Activated CD4-positive, alpha-beta memory T cell treated with anti-CD3 and anti-CD28 coated beads for 36 hours (primary cell): ENCODE measurements around the gene CD72. TPM values are rescaled to one million over a fixed set of nuclear protein-coding genes. Genes with fewer than 3 reads are reported as not detected.
"Not testable (repeated sequence)": the region's sequence is repeated elsewhere in the genome, so short reads cannot be mapped to it uniquely, and the experiment has no call there.

Source experiments
- CTCF ChIA-PET: fragments of 350-600 bp; sonication (Branson Sonifier 250); formaldehyde crosslinking; loops from one replicate; lab custom pipeline; 2021; ENCODE audit warnings: antibody characterized with exemption, inconsistent platforms; lab: Charles Lee
- POLR2A ChIA-PET: fragments of 350-600 bp; sonication (Branson Sonifier 250); formaldehyde crosslinking; loops from one replicate; lab custom pipeline; 2021; ENCODE audit warnings: antibody characterized with exemption; lab: Charles Lee
- DNase-seq: peaks from one replicate; pipeline ENCODE4 v3.0.0-alpha.2; 2020
- H3K27ac Mint-ChIP-seq: one replicate; pipeline ENCODE4 v1.8.0; 2021; ENCODE audit warnings: mixed read lengths
- H3K27me3 Mint-ChIP-seq: one replicate; pipeline ENCODE4 v1.8.0; 2021; ENCODE audit warnings: mixed read lengths
- H3K36me3 Mint-ChIP-seq: one replicate; pipeline ENCODE4 v1.8.0; 2021; ENCODE audit warnings: mixed read lengths
- H3K4me1 Mint-ChIP-seq: one replicate; pipeline ENCODE4 v1.8.0; 2021; ENCODE audit warnings: low read depth, mixed read lengths
- H3K4me3 Mint-ChIP-seq: one replicate; pipeline ENCODE4 v1.8.0; 2021; ENCODE audit warnings: mild to moderate bottlenecking, mixed read lengths
- H3K9me3 Mint-ChIP-seq: one replicate; pipeline ENCODE4 v1.8.0; 2021; ENCODE audit warnings: mixed read lengths
- intact Hi-C: fragments of 100-400 bp; cut with micrococcal nuclease; formaldehyde crosslinking; loops from one replicate; pipeline ENCODE4 v1.15.1; 2023
- total RNA-seq, 2 experiments: library from RNA; stranded (reverse); gene quantifications; one replicate each; pipeline ENCODE4 v1.2.3, GENCODE V29; 2021

CD72 gene
- total RNA-seq, 2 experiments from 2014 or later: 9.4 to 9.8 TPM

DNA sequence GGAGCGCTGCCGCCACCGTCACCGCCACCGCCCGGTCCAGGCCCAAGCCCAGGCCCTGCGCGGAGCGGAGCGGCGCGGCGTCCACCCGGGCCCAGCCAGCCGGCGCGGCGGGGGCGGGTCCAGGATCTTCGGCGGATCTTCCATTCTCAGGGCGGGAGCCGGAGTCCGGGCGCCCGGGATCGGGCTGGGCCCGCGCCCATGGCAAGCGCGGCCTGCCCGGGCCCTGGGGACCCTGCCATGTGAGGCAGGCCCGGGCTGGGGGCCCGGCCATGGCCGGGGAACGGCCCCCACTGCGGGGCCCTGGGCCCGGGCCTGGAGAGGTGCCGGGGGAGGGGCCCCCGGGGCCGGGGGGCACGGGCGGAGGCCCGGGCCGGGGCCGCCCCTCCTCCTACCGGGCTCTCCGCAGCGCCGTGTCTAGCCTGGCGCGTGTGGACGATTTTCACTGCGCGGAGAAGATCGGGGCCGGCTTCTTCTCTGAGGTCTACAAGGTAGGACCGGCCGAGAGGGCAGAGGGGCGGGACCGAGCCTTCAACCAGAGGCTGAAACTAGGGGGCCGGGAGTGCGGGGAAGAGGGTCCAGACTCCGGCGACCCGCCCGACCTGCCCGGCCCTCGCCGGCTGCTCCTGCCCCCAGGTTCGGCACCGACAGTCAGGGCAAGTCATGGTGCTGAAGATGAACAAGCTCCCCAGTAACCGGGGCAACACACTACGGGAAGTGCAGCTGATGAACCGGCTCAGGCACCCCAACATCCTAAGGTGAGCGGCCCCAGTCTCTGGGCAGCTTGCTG lies 12.7 kb downstream of the CD72 start:
- CTCF ChIA-PET: interaction anchor here (0.7 to 2.1 kb wide), 5 partner anchors 10 to 60 kb away, joined by 3 to 11 read pairs (median 5); partner anchors contain the start of gene ARHGEF39

DNA sequence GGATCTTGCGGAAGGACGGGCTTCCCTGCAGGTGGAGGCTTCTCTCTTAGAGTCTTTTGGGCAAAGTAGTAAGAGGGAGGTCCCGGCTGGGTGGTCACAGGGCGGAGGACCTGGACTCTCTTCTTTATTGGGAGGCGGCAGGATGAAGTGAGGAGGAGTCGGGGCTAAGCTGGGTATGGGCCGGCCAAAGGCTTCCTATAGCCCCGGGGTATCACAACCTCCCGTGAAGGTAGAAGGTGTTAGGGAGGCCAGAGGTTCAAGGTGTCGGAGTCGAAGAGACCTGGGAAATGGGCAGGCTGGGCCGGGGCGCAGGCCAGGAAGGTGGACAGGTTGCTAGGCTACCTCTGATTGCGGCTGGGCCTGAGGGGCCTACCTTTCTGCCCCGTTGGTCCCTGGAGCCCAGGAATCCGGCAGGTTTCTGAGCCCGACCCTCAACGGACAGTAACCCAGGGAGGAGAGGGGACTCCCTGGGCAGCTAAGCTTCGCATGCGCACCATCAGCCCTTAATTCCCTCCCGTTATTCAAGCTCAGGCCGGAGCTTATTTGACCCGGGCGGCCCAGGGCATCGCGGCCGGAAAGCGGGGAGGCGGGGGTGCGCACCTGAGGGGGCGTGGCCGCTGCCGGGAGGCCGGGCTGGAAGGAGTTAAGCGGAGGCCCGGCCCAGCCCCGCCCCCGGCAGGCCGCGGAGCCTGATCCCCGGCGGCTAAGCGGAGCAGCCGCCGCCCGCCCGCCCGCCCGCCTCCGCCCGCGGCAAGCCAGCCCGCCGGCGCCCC lies 13.4 kb downstream of the CD72 start, which contains the start of gene TESK1:
Gene TESK1 (plus strand): TSS at position 685 of the 773 bp plus-strand sequence. CDS start 358 bp downstream, outside the sequence.
- intact Hi-C loops: loop anchor here (1.0 to 10.0 kb wide), 11 partner anchors 15 to 615 kb away; partner anchors contain the start of genes ATOSB, CCDC107, CREB3 and DNAJB5
- H3K9me3 Mint-ChIP-seq: no peaks in the 10 kb centered on the region
- H3K36me3 Mint-ChIP-seq: peaks cover 8% of the 10 kb centered on the region
- ChIA-PET CTCF (interaction anchor here (0.7 to 2.1 kb wide), 7 partner anchors 12 to 620 kb away, joined by 3 to 29 read pairs (median 10); partner anchors contain the start of genes ARHGEF39 and SIT1), POLR2A (interaction anchor here (0.6 to 1.3 kb wide), 6 partner anchors 12 to 1495 kb away, joined by 3 to 7 read pairs (median 4); partner anchors contain the start of genes CCDC107, CREB3, RMRP and TLN1)
- no peaks in the 10 kb centered on the region for H3K27me3 Mint-ChIP-seq
- peak within 1 kb of the TSS; percentile 98 for H3K27ac Mint-ChIP-seq
- DNase-seq: peak; percentile 89
- peak within 1 kb of the TSS; percentile 97 for H3K4me3 Mint-ChIP-seq
- H3K4me1 Mint-ChIP-seq: peaks cover 29% of the 10 kb centered on the region

More for the DNA sequence above, 12.7 kb downstream of the CD72 start:
- intact Hi-C loops: loop anchor here (1.0 to 10.0 kb wide), 4 partner anchors 34 to 533 kb away; partner anchors contain the start of genes CCDC107, RMRP and VCP
- POLR2A ChIA-PET: interaction anchor here (0.6 to 1.1 kb wide), 6 partner anchors 11 to 1494 kb away, joined by 3 to 7 read pairs (median 4); no protein-coding TSS in a partner anchor
- peak overlapping the region; percentile 74 for H3K4me3 Mint-ChIP-seq
- peak overlapping the region; percentile 33 for H3K27ac Mint-ChIP-seq
- peak; percentile 55 for DNase-seq
- peaks cover 8% of the 10 kb centered on the region for H3K36me3 Mint-ChIP-seq
- peaks cover 29% of the 10 kb centered on the region for H3K4me1 Mint-ChIP-seq
- no peaks in the 10 kb centered on the region for H3K9me3 Mint-ChIP-seq
- no peaks in the 10 kb centered on the region for H3K27me3 Mint-ChIP-seq

DNA sequence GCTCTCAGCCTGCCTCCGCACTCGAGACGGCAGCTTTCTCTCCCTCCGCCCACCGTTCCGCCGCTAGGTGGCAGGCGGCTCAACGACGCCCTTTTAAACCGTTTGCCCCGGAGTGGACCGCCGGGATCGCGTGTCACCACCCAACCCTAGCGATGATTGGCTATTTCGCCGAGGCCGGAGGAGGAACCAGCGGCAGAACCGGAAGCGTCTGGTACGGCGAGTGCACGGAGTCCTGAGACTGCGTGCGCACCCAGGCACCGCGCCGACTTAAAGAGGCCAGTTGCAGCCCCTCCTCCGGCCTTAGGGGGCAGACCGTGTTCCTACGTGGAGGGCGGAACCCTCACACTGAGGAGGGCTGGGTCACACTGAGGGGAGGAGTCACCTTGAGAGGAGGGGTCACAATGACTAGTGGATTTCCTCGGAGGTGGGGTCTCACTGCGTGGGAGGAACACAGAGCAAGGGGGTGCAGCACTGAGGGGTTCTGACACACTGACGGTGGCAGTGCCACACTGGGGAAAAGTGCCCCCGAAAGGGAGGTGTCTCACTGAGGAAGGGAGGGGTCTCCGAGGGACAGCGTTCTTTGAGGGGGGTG lies 14.1 kb downstream of the CD72 start:
- H3K4me3 Mint-ChIP-seq: peak overlapping the region; percentile 97
- no peaks in the 10 kb centered on the region for H3K27me3 Mint-ChIP-seq
- peak overlapping the region; percentile 98 for H3K27ac Mint-ChIP-seq
- intact Hi-C loops: loop anchor here (1.0 to 10.0 kb wide), 10 partner anchors 15 to 615 kb away; partner anchors contain the start of genes ATOSB, CCDC107, CREB3 and DNAJB5
- H3K36me3 Mint-ChIP-seq: peaks cover 8% of the 10 kb centered on the region
- ChIA-PET CTCF (interaction anchor here (0.6 to 2.1 kb wide), 29 partner anchors 12 to 619 kb away, joined by 3 to 29 read pairs (median 4); partner anchors contain the start of genes ARHGEF39, CCDC107, CREB3 and DNAJB5), POLR2A (interaction anchor here (1.0 to 1.3 kb wide), 5 partner anchors 12 to 128 kb away, joined by 4 to 7 read pairs (median 6); partner anchors contain the start of genes CCDC107, CREB3, RMRP and TLN1)
- H3K9me3 Mint-ChIP-seq: no peaks in the 10 kb centered on the region
- DNase-seq: peak; percentile 100
- H3K4me1 Mint-ChIP-seq: peaks cover 29% of the 10 kb centered on the region

DNA sequence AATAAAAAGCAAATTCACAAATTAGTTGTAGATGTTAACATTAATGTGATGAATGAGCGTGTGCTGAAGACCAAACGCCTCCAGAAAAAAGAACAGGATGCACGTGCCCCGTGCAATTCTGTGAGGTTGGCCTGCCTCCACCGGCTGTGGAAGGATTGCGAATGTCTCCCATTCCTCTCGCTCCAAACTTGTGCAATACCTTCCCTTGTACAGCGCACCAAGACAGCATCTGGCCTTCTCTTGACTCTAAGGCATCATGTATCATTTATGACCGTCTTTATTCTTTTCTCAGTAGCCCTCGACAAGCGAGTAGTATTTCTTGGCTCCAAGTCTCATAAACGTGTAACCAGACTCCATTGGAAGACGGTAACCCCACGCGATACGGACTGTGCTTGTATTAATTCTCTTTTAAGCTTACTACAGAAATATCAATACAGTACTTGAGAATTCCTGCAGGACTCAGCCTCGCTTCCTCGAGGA lies 14.7 kb downstream of the CD72 start:
- POLR2A ChIA-PET: interaction anchor here (1.0 to 1.3 kb wide), 3 partner anchors 55 to 129 kb away, joined by 4 to 7 read pairs (median 4); partner anchors contain the start of genes CCDC107, CREB3, RMRP and TLN1
- H3K9me3 Mint-ChIP-seq: no peaks in the 10 kb centered on the region
- DNase-seq: peak; percentile 55
- H3K36me3 Mint-ChIP-seq: peaks cover 5% of the 10 kb centered on the region
- H3K27me3 Mint-ChIP-seq: no peaks in the 10 kb centered on the region
- H3K27ac Mint-ChIP-seq: peak overlapping the region; percentile 98
- H3K4me1 Mint-ChIP-seq: peaks cover 29% of the 10 kb centered on the region
- intact Hi-C loops: loop anchor here (10.0 kb wide), 1 partner anchor 281 kb away; no protein-coding TSS in a partner anchor
- peak overlapping the region; percentile 97 for H3K4me3 Mint-ChIP-seq
- CTCF ChIA-PET: interaction anchor here (0.6 to 2.1 kb wide), 28 partner anchors 12 to 614 kb away, joined by 3 to 29 read pairs (median 4); partner anchors contain the start of genes ARHGEF39, CCDC107, CREB3 and DNAJB5

DNA sequence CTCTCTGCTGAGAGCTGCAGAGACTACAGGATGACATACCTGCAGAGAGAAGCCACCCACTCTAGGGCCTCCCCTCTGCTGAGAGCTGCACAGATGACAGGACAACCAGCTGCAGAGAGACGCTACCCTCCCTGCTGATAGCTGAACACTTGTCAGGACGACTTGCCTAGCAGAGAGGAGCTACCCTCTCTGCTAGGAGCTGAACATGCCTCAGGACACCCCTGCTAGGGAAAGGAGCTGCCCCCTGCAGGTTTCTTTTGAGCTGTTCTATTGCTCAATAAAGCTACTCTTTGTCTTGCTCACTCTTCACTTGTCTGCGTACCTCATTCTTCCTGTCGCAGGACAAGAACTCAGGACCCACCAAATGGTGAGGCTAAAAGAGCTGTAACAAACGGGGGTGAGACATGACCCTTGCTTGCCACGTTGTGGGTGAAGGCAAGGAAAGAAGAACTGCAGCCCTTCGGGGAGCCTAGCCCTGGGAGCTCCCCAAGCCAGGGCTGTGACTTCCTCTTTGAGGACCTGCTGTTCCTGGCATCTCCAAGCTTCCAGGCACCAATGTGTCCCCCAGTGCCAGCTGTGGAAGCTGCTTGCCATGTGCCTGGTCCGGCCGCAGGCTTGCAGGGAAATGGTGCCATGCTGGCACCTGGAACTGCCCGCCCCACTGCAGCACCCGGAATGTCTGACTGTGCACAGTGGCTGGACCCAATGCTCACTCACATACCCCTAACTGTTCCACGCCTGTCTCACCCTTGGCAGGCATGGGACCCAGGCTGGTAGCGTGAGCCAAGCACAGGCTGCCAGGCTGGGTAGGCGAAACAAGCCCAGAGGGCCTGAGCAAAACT lies 18.2 kb downstream of the CD72 start:
- peaks cover 18% of the 10 kb centered on the region for H3K4me1 Mint-ChIP-seq
- no peak overlapping the region for H3K4me3 Mint-ChIP-seq
- no peaks in the 10 kb centered on the region for H3K9me3 Mint-ChIP-seq
- no peaks in the 10 kb centered on the region for H3K36me3 Mint-ChIP-seq
- CTCF ChIA-PET: interaction anchor here (0.6 to 0.9 kb wide), 2 partner anchors 48 to 135 kb away, joined by 3 to 4 read pairs; no protein-coding TSS in a partner anchor
- H3K27ac Mint-ChIP-seq: no peak overlapping the region
- no peak for DNase-seq
- POLR2A ChIA-PET: no interaction called here
- no peaks in the 10 kb centered on the region for H3K27me3 Mint-ChIP-seq
- intact Hi-C loops: loop anchor here (10.0 kb wide), 1 partner anchor 285 kb away; no protein-coding TSS in a partner anchor

DNA sequence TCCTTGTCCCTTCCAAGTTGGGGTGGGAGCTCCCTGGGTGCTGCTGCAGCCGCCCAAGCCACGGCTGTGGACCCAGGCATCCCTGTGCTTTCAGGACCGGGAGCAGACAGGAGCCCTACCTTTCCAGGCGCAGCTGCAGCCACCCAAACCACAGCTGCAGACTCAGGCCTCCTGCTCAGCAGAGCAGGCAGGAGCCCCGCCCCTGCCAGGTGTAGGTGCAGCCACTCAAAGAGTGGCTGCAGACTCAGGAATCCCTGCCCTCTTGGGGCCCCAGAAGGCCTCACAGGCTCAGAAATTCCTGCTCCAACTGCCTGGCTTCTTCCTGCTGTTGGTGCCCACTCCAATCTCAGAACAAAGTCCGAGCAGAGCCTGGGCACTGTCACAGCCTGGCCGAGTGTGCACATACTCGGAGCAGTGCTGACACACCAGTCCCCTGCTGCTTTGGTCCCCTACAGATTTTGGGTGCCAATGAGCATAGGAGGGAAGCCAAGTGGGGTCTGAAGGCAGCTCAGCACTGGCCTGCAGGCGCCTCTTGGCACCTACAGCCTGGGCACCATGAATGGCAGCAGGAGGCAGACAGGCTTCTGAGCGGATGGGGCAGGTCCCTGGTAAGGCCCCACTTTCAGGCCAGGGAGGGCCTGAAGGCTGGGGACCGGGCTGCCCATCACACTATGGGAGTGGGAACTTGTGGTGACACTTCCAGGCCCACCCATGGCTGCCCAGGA lies 19.2 kb downstream of the CD72 start:
- H3K27ac Mint-ChIP-seq: no peak overlapping the region
- ChIA-PET CTCF (interaction anchor here (0.9 to 1.2 kb wide), 2 partner anchors 12 to 49 kb away, joined by 4 to 5 read pairs; no protein-coding TSS in a partner anchor), POLR2A (no interaction called here)
- no peak for DNase-seq
- peaks cover 5% of the 10 kb centered on the region for H3K36me3 Mint-ChIP-seq
- no peaks in the 10 kb centered on the region for H3K27me3 Mint-ChIP-seq
- peaks cover 5% of the 10 kb centered on the region for H3K9me3 Mint-ChIP-seq
- no peak overlapping the region for H3K4me3 Mint-ChIP-seq
- peaks cover 14% of the 10 kb centered on the region for H3K4me1 Mint-ChIP-seq
- intact Hi-C loops: no loop called here

DNA sequence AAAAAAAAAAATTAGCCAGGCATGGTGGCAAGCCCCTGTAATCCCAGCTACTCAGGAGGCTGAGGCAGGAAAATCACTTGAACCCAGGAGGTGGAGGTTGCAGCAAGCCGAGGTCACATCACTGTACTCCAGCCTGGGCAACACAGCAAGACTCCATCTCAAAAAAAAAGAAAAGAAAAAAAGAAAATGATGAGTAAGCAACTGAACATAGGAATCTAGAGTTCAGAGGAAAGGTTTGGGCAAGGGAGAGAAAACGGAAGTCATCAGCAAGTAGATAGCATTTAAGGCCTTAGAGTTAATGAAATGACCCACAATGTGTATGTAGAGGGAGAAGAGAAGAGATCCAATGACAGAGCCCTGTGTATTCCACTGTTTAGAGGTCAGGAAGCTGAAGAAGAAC lies 21.3 kb downstream of the CD72 start:
- intact Hi-C loops, DNase-seq, H3K4me1 Mint-ChIP-seq, H3K4me3 Mint-ChIP-seq, H3K27me3 Mint-ChIP-seq, POLR2A ChIA-PET, H3K27ac Mint-ChIP-seq: not testable (repeated sequence)
- peaks cover 19% of the 10 kb centered on the region for H3K36me3 Mint-ChIP-seq
- H3K9me3 Mint-ChIP-seq: peaks cover 24% of the 10 kb centered on the region
- CTCF ChIA-PET: interaction anchor here (0.6 to 0.7 kb wide), 2 partner anchors 14 to 43 kb away, joined by 3 read pairs; no protein-coding TSS in a partner anchor

DNA sequence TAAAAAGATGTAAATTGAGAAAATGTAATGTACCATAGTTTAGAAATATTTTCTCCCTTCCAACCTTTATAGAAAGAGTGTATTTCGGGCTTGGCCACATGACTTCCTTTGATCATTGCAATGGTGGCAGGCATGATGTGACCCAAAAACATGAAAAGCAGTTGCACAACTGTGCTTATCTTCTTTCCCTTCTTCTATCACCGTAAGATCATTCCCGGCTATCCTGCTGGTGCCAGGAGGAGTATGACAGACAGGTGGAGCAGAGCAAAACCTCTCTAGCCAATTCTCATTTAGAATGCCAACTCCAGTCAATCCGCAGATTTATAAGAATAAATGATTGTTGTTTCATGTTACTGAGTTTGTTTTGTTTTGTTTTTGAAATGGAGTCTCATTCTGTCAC lies 23.7 kb downstream of the CD72 start:
- Mint-ChIP-seq H3K4me3 (no peak overlapping the region), H3K9me3 (peaks cover 28% of the 10 kb centered on the region), H3K36me3 (peaks cover 23% of the 10 kb centered on the region), H3K27ac (no peak overlapping the region), H3K27me3 (no peaks in the 10 kb centered on the region), H3K4me1 (no peaks in the 10 kb centered on the region)
- DNase-seq: no peak
- ChIA-PET CTCF (no interaction called here), POLR2A (no interaction called here)
- intact Hi-C loops: no loop called here

DNA sequence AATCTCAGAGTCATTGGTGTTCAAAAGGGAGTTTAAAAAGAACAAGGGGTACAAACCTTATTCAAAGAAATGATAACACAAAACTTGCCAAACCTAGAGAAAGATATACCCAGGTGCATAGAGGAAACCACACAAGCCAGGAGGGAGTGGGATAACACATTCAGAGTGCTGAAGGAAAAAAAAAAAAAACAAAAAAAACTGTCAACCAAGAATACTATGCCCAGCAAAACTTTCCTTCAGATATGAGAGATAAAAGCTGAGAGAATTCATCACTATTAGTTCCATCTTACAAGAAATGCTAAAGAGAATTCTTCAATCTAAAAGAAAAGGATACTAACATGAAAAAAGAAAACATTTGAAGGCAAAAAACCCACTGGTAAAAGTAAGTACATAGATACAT lies 24.6 kb downstream of the CD72 start:
- peaks cover 23% of the 10 kb centered on the region for H3K36me3 Mint-ChIP-seq
- H3K4me3 Mint-ChIP-seq: no peak overlapping the region
- DNase-seq: no peak
- ChIA-PET POLR2A (no interaction called here), CTCF (interaction anchor here (0.7 to 1.3 kb wide), 3 partner anchors 18 to 156 kb away, joined by 3 to 4 read pairs (median 3); no protein-coding TSS in a partner anchor)
- peaks cover 28% of the 10 kb centered on the region for H3K9me3 Mint-ChIP-seq
- no peak overlapping the region for H3K27ac Mint-ChIP-seq
- no peaks in the 10 kb centered on the region for H3K4me1 Mint-ChIP-seq
- no peaks in the 10 kb centered on the region for H3K27me3 Mint-ChIP-seq
- intact Hi-C loops: no loop called here
